GM23338 (cell line): Measurements from ENCODE around the gene SLC35F2.
"Not testable (repeated sequence)": the region's sequence is repeated elsewhere in the genome, so short reads cannot be mapped to it uniquely, and the experiment has no call there.

Experiments
- CREB1 ChIP-seq: fragments of 250-450 bp; sonication (Bioruptor Pico); IDR thresholded peaks from 2 replicates; pipeline ENCODE4 v1.5.0; 2020; ENCODE audit warnings: low read depth, mild to moderate bottlenecking, moderate library complexity
- ETS1 ChIP-seq: IDR thresholded peaks from 2 replicates; pipeline ENCODE4 v1.6.1; 2016; ENCODE audit warnings: antibody characterized with exemption
- EZH2 ChIP-seq: fragments of 200-600 bp; sonication (generic); IDR thresholded peaks from one replicate; pipeline ENCODE4 v1.8.0; 2017; ENCODE audit warnings: antibody characterized with exemption, mild to moderate bottlenecking, low read depth; ENCODE audit not compliant: unreplicated experiment
- EZH2phosphoT487 ChIP-seq: fragments of 200-600 bp; sonication (generic); IDR thresholded peaks from one replicate; pipeline ENCODE4 v1.8.1; 2018; ENCODE audit warnings: antibody characterized with exemption; ENCODE audit not compliant: unreplicated experiment
- NANOG ChIP-seq: IDR thresholded peaks from 2 replicates; pipeline ENCODE4 v1.6.1; 2016; ENCODE audit warnings: antibody characterized with exemption, borderline replicate concordance
- POLR2AphosphoS5 ChIP-seq: IDR thresholded peaks from 2 replicates; pipeline ENCODE4 v1.6.1; 2016; ENCODE audit warnings: antibody characterized with exemption, low read depth
- STAT1 ChIP-seq: IDR thresholded peaks from one replicate; pipeline ENCODE4 v1.6.1; 2016; ENCODE audit warnings: antibody characterized with exemption; ENCODE audit not compliant: unreplicated experiment
- TF ChIP-seq, protein P1 (sequence below), 2 experiments: fragments of 200-600 bp in 1 of 2; sonication (generic) in 1 of 2; conservative IDR thresholded peaks; 2 replicates each; pipeline versions ENCODE4 v1.5.1 to v1.6.1; 2016 to 2017; ENCODE audit warnings: antibody characterized with exemption in 2 of 2, low read depth in 2 of 2, mild to moderate bottlenecking in 2 of 2, moderate library complexity in 1 of 2
- TF ChIP-seq, protein P2 (sequence below): IDR thresholded peaks from one replicate; pipeline ENCODE4 v1.6.1; 2018; ENCODE audit warnings: antibody characterized with exemption; ENCODE audit not compliant: unreplicated experiment

DNA sequence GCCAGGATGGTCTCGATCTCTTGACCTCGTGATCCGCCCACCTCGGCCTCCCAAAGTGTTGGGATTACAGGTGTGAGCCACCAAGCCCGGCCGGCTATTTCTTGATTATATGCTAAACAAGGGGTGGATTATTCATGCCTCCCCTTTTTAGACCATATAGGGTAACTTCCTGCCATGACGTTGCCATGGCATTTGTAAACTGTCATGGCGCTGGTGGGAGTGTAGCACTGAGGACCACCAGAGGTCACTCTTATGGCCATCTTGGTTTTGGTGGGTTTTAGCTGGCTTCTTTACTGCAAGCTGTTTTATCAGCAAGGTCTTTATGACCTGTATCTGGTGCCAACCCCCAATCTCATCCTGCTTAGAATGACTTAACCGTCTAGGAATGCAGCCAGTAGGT lies 22.9 kb upstream of the SLC35F2 start:
- TF ChIP-seq, protein P1, sequence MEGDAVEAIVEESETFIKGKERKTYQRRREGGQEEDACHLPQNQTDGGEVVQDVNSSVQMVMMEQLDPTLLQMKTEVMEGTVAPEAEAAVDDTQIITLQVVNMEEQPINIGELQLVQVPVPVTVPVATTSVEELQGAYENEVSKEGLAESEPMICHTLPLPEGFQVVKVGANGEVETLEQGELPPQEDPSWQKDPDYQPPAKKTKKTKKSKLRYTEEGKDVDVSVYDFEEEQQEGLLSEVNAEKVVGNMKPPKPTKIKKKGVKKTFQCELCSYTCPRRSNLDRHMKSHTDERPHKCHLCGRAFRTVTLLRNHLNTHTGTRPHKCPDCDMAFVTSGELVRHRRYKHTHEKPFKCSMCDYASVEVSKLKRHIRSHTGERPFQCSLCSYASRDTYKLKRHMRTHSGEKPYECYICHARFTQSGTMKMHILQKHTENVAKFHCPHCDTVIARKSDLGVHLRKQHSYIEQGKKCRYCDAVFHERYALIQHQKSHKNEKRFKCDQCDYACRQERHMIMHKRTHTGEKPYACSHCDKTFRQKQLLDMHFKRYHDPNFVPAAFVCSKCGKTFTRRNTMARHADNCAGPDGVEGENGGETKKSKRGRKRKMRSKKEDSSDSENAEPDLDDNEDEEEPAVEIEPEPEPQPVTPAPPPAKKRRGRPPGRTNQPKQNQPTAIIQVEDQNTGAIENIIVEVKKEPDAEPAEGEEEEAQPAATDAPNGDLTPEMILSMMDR (conservative IDR thresholded peaks at IDR 0.05; ENCODE audit: low read depth in 2 of 2): peak; percentile 37 to 44
- not testable (repeated sequence) for TF ChIP-seq ETS1, POLR2AphosphoS5, NANOG, CREB1, EZH2, EZH2phosphoT487, STAT1
- TF ChIP-seq, protein P2, sequence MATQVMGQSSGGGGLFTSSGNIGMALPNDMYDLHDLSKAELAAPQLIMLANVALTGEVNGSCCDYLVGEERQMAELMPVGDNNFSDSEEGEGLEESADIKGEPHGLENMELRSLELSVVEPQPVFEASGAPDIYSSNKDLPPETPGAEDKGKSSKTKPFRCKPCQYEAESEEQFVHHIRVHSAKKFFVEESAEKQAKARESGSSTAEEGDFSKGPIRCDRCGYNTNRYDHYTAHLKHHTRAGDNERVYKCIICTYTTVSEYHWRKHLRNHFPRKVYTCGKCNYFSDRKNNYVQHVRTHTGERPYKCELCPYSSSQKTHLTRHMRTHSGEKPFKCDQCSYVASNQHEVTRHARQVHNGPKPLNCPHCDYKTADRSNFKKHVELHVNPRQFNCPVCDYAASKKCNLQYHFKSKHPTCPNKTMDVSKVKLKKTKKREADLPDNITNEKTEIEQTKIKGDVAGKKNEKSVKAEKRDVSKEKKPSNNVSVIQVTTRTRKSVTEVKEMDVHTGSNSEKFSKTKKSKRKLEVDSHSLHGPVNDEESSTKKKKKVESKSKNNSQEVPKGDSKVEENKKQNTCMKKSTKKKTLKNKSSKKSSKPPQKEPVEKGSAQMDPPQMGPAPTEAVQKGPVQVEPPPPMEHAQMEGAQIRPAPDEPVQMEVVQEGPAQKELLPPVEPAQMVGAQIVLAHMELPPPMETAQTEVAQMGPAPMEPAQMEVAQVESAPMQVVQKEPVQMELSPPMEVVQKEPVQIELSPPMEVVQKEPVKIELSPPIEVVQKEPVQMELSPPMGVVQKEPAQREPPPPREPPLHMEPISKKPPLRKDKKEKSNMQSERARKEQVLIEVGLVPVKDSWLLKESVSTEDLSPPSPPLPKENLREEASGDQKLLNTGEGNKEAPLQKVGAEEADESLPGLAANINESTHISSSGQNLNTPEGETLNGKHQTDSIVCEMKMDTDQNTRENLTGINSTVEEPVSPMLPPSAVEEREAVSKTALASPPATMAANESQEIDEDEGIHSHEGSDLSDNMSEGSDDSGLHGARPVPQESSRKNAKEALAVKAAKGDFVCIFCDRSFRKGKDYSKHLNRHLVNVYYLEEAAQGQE: not testable (repeated sequence)
